GM12872 (cell line): ENCODE data around the gene ARHGAP40.

Experiments
- CTCF ChIP-seq: IDR thresholded peaks from 3 replicates; pipeline ENCODE4 v1.5.1; 2011; ENCODE audit warnings: low read depth, mild to moderate bottlenecking, low read length, moderate library complexity; ENCODE audit not compliant: insufficient read depth

Gene ARHGAP40

DNA sequence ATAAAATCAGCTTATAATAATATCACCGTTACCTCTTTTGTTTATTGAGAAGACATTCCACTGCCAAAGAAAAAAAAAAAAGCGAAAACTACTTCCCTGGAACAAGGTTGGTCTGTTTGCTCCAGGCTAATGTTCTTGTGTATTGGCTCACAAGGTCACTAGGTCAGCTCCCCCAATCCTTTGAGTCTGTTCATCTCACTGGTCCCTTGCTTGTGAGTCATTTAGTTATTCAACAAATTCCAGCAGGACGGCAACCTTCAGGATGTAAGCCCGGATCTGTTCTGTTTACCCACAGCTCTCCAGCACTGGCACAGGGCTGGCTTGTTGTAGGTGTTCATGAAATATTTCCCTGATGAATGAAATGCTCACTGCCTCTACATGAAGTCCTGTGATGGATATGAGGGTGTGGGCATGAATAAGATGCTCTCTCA is 3.3 kb downstream of the ARHGAP40 start:
- TF ChIP-seq CTCF: no peak

- TF ChIP-seq CTCF: no peak
These were observed 5.7 kb downstream of the ARHGAP40 start for GRCh38 chr20:38607351-38607750.

DNA sequence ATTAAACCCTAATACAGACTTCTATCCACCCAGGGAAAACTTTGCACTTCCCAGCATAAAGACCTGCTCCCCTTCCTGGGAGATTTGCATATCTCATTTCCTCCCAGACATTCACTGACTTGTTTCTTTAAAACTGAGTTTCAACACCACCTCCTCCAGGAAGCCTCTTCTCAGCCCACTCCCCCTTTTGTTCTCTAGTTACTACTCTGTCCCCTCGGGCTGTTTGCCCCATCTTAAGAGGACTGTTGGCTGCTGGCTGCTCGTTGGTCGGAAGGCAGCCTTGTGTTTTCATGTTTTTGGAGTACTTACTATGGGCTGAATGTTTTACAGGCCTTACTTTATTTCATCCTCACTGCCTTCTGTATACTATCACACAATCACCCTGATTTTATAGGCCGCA is 6.6 kb downstream of the ARHGAP40 start:
- TF ChIP-seq CTCF: no peak

DNA sequence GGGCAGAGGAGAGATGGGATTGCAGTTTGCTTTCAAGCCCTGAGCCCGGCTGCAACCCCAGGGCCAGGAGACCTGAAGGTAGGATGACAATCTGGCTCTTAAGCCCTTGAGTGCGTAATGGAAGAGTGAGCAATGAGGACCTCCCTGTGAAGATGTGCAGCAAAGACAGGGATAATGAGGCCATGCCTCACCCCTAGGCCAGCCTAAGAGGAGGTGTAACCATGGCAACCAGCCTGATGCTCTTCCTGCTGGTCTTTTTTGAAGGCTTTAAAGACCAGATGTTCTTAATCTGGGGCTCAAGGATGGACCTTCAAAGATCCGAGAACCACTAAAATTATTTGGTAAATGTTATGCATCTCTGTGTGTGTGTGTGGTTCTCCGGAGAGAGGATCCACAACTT is 8.2 kb downstream of the ARHGAP40 start:
- no peak for TF ChIP-seq CTCF

- TF ChIP-seq CTCF: no peak
These were observed 8.9 kb downstream of the ARHGAP40 start for GRCh38 chr20:38610521-38610920.

GRCh38 chr20:38612751-38613515 is 11.3 kb downstream of the ARHGAP40 start:
- no peak for TF ChIP-seq CTCF

DNA sequence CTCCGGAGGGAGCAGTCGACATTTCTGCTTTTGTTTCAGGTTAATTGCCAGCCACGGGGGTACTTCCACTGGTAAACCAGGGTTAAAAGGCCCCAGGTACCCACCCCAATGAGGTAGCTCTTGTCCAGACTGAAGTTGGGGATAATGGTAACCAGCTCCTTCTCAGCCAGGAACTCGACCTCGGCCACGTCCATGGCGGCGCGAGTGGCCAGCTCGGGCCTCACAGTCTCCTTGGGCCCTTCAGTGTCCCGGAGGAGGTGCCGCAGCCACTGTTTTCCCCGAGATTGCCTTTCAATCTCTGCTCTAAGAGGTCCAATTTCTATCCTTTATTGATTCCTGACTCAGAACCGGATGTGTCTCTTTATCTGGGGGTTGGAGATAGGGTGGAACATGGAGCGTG is 13.7 kb downstream of the ARHGAP40 start:
- no peak for TF ChIP-seq CTCF
